ENCODE data around the gene NUP210L.
"Not testable (repeated sequence)": the region's sequence is repeated elsewhere in the genome, so short reads cannot be mapped to it uniquely, and the experiment has no call there.

NUP210L gene

DNA sequence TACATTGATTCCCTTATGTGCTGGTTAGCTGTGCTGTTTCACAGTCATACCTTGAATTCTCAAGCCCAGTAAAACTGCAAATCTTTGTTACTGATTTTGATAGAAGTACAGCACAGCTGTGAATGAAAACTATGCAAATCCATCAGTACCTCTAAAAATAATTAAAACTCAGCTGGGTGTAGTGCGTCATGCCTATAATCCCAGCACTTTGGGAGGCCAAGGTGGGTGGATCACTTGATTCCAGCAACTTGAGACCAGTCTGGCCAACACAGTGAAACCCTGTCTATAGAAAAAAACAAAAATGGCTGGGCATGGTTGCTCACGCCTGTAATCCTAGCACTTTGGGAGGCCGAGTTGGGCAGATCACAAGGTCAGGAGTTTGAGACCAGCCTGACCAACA, 61.2 kb downstream of the NUP210L start:
- no peaks in the 10 kb centered on the region for H3K27me3 Mint-ChIP-seq
- peak overlapping the region in 1 of 2 donors; percentile 59 for H3K27ac Mint-ChIP-seq
- DNase-seq, result no peak
- no peaks in the 10 kb centered on the region for H3K4me1 Mint-ChIP-seq
- H3K9me3 Mint-ChIP-seq, result no peaks in the 10 kb centered on the region
- ATAC-seq, result no peak
- no peak overlapping the region for H3K4me3 Mint-ChIP-seq

DNA sequence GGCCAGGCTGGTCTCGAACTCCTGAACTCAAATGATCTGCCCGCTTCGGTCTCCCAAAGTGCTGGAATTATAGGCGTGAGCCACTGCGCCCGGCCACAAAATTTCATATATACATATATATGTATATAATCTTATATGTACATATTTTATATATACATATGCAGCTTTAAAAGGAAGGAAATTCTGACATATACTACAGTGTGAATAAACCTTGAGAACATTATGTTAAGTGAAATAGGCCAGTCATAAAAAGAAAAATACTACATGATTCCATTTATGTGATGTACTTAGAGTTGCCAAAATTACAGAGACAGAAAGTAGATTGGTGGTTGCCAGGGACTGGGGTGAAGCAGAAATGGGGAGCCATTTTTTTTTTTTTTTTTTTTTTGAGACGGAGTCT, 63.2 kb downstream of the NUP210L start:
- ATAC-seq (no peak), DNase-seq (no peak)
- no peaks in the 10 kb centered on the region for H3K27me3 Mint-ChIP-seq
- no peaks in the 10 kb centered on the region for H3K4me1 Mint-ChIP-seq
- H3K9me3 Mint-ChIP-seq, result no peaks in the 10 kb centered on the region
- H3K4me3 Mint-ChIP-seq, result no peak overlapping the region
- H3K27ac Mint-ChIP-seq, result no peak overlapping the region

DNA sequence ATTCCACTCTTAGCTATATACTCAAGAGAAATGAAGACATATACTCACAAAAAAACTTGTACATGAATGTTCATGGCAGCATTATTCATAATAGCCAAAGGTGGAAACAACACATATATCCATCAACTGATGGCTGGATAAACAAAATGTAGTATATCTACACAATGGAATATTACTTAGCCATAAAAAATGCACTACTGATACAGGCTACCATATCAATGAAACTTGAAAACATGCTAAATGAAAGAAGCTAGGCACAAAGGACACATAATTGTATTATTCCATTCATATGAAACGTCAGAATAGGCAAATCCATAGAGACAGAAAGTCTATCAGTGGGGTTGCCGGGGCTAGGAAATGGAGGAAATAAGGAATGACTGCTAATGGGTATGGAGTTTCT, 67.3 kb downstream of the NUP210L start:
- Mint-ChIP-seq H3K27ac (no peak overlapping the region), H3K27me3 (no peaks in the 10 kb centered on the region), H3K9me3 (peaks cover 0 to 4% of the 10 kb centered on the region in 2 donors), H3K4me3 (no peak overlapping the region), H3K4me1 (peaks cover 6% of the 10 kb centered on the region)
- ATAC-seq (no peak), DNase-seq (no peak)

DNA sequence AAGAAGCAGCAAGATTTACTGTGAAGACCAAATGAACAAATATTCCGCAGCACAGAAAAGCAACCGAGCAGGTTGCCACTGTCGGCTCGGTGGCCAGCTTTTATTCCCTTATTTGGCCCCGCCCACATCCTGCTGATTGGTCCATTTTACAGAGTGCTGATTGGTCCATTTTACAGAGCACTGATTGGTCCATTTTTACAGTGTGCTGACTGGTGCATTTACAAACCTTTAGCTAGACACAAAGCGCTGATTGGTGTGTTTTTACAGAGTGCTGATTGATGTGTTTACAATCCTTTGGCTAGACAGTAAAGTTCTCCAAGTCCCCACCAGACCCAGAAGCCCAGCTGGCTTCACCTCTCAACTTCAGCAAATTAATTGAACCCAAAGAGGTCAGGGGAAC, 71.8 kb downstream of the NUP210L start:
- H3K9me3 Mint-ChIP-seq, DNase-seq, ATAC-seq, H3K27ac Mint-ChIP-seq, H3K4me3 Mint-ChIP-seq, H3K27me3 Mint-ChIP-seq, H3K4me1 Mint-ChIP-seq: not testable (repeated sequence)

DNA sequence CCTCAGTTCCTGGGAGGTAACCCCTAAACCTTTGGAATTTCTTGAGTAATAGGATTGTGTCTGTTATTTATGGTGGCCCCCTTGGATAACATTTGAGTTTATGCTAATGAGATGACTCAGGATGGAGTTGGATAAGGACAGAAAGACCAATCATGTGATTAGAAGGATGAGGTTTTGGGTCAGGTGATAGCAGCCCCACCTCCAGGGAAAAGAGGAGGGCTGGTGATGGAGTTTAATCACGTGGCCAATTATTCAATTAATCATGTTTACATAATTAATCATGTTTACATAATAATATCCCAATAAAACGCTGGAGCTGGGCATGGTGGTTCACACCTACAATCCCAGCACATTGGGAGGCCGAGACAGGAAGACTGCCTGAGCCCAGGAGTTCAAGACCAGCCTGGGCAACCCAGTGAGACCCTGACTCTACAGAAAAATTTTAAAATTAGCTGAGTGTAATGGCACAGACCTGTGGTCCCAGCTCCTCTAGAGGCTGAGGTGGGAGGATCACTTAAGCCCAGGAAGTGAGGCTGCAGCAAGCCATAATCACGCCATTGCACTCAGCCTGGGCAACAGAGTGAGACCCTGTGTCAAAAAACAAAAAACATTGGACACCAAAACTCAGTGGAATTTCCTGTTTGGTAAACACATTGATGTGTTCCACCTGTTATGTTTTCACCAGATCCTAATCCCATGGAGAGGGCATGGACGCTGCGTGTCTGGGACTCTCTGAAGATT, 73.3 kb downstream of the NUP210L start:
- H3K9me3 Mint-ChIP-seq, result peaks cover 4 to 8% of the 10 kb centered on the region in 2 donors
- DNase-seq (no peak), ATAC-seq (no peak)
- peaks cover 6% of the 10 kb centered on the region for H3K4me1 Mint-ChIP-seq
- H3K27ac Mint-ChIP-seq, result no peak overlapping the region
- no peaks in the 10 kb centered on the region for H3K27me3 Mint-ChIP-seq
- H3K4me3 Mint-ChIP-seq, result no peak overlapping the region

DNA sequence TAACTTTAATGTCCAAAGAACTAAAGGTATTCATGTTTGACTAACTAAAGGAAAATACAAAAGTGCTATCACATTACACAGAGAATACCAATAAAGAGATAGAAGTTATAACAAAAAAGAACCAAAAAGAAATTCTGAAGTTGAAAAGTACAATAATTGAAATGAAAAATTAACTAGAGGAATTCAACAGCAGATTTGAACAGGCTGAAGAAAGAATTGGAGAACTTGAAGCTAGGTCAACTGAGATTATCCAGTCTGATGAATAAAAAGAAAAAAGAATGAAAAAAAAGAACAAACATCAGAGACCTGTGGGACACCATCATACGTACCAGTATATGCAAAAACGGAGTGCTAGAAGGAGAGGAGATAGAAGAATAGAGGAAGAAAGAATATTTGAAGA, 78.5 kb downstream of the NUP210L start:
- ATAC-seq, result no peak
- Mint-ChIP-seq H3K4me1 (no peaks in the 10 kb centered on the region), H3K27me3 (no peaks in the 10 kb centered on the region), H3K27ac (no peak overlapping the region), H3K4me3 (no peak overlapping the region), H3K9me3 (peaks cover 7 to 8% of the 10 kb centered on the region in 2 donors)
- DNase-seq, result no peak

DNA sequence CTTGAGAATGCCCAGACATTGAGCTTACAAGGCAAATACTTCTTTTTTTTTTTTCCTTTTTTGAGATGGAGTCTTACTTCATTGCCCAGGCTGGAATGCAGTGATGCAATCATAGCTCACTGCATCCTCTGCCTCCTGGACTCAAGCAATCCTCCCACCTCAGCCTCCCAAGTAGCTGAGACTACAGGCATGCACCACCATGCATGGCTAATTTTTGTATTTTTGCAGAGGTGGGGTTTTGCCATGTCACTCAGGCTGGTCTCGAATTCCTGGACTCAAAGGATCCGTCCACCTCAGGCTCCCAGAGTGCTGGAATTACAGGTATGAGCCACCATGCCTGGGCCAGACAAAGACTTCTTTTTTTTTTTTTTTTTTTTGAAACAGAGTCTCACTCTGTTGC, 79.1 kb downstream of the NUP210L start:
- ATAC-seq (no peak), DNase-seq (no peak)
- no peaks in the 10 kb centered on the region for H3K4me1 Mint-ChIP-seq
- no peaks in the 10 kb centered on the region for H3K27me3 Mint-ChIP-seq
- no peak overlapping the region for H3K27ac Mint-ChIP-seq
- no peak overlapping the region for H3K4me3 Mint-ChIP-seq
- H3K9me3 Mint-ChIP-seq, result peaks cover 7 to 8% of the 10 kb centered on the region in 2 donors

DNA sequence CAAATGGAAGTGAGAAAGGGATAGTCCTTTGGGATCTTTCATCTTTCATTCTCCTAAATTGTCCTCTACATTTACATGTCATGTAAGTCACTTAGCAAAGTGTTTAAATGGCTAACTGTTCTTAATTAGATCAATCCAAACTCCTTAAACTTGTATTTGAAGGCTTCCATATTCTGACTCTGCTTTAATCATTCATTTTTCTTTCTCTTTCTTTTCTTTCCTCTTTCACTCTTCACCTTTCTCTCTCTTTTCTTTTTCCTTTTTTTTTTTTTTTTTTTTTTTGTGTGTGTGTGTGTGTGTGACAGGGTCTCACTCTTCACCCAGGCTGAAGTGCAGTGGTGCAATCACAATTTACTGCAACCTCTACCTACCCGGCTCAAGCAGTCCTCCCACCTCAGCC, 92.6 kb downstream of the NUP210L start:
- DNase-seq (no peak), ATAC-seq (no peak)
- no peak overlapping the region for H3K4me3 Mint-ChIP-seq
- peaks cover 9% of the 10 kb centered on the region for H3K27me3 Mint-ChIP-seq
- no peak overlapping the region for H3K27ac Mint-ChIP-seq
- H3K9me3 Mint-ChIP-seq, result no peaks in the 10 kb centered on the region
- peaks cover 5% of the 10 kb centered on the region for H3K4me1 Mint-ChIP-seq

DNA sequence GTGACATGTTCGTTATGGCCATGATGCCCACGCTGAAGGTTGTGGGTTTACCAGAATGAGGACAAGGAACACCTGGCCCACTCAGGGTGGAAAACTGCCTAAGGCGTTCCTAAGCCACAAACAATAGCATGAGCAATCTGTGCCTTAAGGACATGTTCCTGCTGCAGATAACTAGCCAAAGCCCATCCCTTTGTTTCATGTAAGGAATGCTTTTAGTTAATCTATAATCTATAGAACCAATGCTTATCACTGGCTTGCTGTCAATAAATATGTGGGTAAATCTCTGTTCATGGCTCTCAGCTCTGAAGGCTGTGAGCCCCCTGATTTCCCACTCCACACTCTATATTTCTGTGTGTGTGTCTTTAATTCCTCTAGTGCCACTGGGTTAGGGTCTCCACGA, 107.4 kb downstream of the NUP210L start:
- H3K9me3 Mint-ChIP-seq, ATAC-seq, H3K27me3 Mint-ChIP-seq, DNase-seq, H3K27ac Mint-ChIP-seq, H3K4me3 Mint-ChIP-seq, H3K4me1 Mint-ChIP-seq: not testable (repeated sequence)

DNA sequence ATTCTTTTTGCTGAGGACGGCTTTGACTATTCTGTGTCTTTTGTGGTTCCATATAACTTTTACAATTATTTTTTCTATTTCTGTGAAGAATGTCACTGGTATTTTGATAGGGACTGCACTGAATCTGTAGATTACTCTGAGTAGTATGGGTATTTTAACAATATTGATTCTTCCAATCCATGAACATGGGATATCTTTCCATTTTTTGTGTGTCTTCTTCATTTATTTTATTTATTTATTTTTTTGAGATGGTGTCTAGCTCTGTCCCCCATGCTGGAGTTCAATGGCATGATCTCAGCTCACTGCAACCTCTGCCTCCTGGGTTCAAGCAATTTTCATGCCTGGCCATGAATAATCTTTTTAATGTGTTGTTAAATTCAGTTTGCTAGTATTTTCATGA, 121.2 kb downstream of the NUP210L start:
- DNase-seq, H3K4me1 Mint-ChIP-seq, H3K4me3 Mint-ChIP-seq, H3K27ac Mint-ChIP-seq, ATAC-seq, H3K27me3 Mint-ChIP-seq, H3K9me3 Mint-ChIP-seq: not testable (repeated sequence)

DNA sequence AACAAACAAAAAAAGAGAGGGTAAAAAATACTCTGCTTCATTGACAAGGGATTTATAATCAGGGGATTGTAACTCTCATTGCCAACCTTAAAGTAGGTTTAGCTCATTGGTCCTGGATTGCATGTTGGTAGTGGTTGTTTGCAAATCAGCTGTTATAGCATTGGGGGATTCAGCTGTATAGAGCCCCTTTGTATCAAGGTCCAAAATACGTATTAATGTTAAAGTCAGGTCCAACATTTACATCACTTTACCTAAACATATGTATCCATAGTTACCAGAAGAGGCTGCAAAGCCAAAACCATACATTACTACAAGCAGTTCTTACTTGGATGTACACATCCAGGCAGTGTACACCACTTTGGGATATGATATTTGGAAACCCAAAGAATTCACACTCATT, 134.9 kb downstream of the NUP210L start:
- H3K27ac Mint-ChIP-seq, result no peak overlapping the region
- DNase-seq (no peak), ATAC-seq (no peak)
- H3K27me3 Mint-ChIP-seq, result no peaks in the 10 kb centered on the region
- H3K4me3 Mint-ChIP-seq, result no peak overlapping the region
- H3K9me3 Mint-ChIP-seq, result no peaks in the 10 kb centered on the region
- no peaks in the 10 kb centered on the region for H3K4me1 Mint-ChIP-seq

DNA sequence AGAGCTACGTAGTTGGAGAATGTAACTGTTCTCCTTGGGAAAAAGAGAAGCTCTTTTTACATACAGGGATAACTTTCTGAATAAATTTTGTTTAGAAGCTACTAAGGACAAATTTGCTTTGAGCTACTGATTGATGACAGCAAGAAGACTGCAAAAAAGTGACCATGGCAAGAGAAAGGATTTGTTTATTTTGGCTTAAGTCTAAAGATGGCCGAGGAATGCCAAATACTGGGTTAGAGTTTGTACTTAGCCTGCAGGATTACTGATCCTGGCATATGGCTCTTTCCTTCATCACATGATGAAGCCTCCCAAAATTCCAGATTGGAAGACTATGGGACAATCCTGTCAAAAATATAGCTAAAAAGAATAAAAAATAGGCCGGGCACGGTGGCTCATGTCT, 135.6 kb downstream of the NUP210L start:
- Mint-ChIP-seq H3K27me3 (no peaks in the 10 kb centered on the region), H3K27ac (no peak overlapping the region), H3K9me3 (no peaks in the 10 kb centered on the region), H3K4me1 (peaks cover 3% of the 10 kb centered on the region), H3K4me3 (no peak overlapping the region)
- no peak for DNase-seq
- ATAC-seq, result no peak

DNA sequence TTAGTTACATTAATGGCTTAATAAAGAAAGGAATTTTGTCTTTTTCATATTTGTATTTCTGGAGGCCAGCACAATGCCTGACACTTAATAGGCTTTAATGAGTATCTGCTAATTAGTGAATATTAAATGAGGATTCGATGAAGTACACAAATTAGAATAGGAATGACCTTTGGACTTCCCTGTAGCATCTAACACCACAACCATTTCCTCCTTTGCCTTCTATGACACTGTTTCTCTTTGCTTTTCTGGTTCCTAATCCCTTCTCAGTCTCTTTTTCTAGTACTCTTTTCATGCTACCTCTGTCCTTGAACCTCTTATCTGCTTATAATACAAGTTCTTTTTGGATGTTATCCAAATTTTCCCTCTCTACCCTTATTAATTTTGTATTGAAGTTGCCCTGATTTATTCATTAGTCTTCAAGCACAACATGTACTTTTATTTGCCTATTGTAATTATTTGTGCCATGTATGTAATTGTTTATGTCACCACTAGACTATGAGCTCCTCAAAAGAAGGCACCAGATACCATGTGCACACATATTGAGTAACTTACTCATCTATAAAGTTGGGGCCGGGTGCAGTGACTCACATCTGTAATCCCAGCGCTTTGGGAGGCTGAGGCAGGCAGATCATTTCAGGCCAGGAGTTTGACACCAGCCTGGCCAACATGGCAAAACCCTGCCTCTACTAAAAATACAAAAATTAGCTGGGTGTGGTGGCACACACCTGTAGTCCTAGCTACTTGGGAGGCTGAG, 140.5 kb downstream of the NUP210L start:
- Mint-ChIP-seq H3K27me3 (no peaks in the 10 kb centered on the region), H3K4me1 (peaks cover 5% of the 10 kb centered on the region), H3K27ac (peak overlapping the region in 1 of 2 donors; percentile 28), H3K4me3 (no peak overlapping the region), H3K9me3 (no peaks in the 10 kb centered on the region)
- DNase-seq (no peak), ATAC-seq (no peak)

DNA sequence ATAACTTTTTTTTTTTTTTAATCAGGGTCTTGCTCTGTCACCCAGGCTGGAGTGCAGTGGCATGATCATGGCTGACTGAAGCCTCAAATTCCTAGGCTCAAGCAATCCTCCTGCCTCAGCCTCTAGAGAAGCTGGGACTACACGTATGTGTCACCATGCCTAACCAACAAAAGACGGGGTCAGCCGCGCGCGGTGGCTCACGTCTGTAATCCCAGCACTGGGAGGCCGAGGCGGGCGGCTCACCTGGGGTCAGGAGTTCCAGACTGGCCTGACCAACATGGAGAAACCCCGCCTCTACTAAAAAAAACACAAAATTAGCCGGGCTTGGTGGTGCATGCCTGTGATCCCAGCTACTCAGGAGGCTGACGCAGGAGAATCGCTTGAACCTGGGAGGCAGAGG, 142.3 kb downstream of the NUP210L start:
- H3K4me3 Mint-ChIP-seq, H3K27me3 Mint-ChIP-seq, H3K9me3 Mint-ChIP-seq, H3K27ac Mint-ChIP-seq, H3K4me1 Mint-ChIP-seq, ATAC-seq, DNase-seq: not testable (repeated sequence)

DNA sequence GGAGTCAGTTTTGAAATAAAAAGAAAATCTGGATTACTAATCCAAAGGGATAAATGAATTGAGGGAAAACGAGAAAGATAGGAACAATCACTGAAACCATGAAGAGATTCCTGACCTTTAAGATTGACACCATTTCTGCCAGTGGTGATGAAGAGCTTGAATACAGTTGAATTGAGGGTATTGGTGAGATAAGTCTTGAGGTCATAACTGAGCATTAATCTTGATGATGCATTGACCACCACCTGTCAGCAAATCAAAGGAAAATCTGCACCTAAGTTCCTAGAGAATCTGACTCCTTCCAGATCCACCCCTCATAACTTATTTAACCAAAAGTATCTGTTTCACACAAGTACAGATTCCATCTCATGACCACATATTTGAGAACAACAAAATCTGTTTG, 142.7 kb downstream of the NUP210L start:
- ATAC-seq, result no peak
- DNase-seq, result no peak
- Mint-ChIP-seq H3K9me3 (no peaks in the 10 kb centered on the region), H3K27ac (no peak overlapping the region), H3K4me1 (peaks cover 5% of the 10 kb centered on the region), H3K4me3 (no peak overlapping the region), H3K27me3 (no peaks in the 10 kb centered on the region)

DNA sequence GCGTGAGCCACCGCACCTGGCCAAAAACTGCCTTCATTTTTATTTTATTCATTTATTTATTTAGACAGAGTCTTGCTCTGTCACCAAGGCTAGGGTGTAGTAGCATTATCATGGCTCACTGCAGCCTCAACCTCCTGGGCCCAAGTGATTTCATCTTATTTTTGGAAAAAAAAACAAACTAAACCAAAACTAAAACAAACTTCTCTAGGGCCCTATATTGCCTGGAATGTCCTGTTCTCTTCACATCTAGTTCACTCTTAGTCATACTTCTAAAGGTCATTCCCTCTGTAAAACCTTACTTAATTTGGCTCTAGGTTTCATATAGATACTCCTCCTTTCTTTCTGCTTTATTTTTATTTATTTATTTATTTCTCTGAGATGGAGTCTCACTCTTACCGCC, 148.7 kb downstream of the NUP210L start:
- no peaks in the 10 kb centered on the region for H3K4me1 Mint-ChIP-seq
- no peak for DNase-seq
- no peak overlapping the region for H3K27ac Mint-ChIP-seq
- ATAC-seq, result no peak
- no peaks in the 10 kb centered on the region for H3K27me3 Mint-ChIP-seq
- no peak overlapping the region for H3K4me3 Mint-ChIP-seq
- no peaks in the 10 kb centered on the region for H3K9me3 Mint-ChIP-seq
